Measurements from ENCODE around the gene PMPCA.

Gene PMPCA

DNA sequence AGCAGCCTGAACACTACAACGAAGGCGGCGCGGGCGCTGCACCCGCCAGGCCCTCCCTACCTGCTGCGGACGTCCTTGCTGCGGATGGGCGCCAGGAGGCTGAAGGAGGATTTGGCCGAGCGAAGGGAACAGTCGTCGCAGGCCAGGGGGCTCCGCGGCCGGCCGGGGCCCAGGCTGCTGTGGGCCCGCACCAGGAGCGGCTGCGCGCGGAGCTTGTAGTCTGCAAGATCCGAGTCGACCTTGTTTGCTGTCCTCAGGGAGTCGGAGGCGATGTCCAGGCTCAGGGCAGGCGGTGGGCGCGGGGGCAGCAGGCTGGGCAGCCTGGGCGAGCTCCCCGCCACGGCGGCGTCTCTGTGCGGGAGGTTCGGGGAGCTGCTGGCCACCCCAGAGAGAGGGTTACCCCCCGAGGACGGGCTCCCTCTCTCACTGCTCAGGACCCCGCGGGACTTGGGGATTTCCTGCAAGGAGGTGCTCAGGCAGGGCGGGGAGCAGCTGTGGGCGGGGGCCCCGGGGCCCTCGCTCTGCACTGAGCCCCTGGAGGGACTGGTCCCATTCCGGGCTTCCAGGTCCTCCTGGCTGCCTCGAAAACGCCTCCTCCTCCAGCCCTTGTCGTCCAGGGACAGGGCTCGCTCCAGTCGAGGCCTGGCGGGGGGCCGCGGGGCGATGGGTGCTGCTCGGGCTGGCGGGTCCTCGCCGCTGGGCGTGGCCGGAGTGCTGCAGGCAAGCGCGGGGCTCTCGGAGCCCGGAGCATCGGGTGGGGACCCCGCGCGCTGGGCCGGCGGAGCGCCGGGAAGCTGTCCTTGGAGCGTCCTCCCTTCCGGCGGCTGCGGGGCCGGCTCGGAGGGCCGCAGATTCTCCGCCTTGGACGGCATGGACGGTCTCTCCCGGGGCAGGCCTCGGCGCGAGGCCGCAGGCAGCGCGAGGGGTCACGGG lies 28.4 kb downstream of the PMPCA start:
- no peak for FAIRE-seq

DNA sequence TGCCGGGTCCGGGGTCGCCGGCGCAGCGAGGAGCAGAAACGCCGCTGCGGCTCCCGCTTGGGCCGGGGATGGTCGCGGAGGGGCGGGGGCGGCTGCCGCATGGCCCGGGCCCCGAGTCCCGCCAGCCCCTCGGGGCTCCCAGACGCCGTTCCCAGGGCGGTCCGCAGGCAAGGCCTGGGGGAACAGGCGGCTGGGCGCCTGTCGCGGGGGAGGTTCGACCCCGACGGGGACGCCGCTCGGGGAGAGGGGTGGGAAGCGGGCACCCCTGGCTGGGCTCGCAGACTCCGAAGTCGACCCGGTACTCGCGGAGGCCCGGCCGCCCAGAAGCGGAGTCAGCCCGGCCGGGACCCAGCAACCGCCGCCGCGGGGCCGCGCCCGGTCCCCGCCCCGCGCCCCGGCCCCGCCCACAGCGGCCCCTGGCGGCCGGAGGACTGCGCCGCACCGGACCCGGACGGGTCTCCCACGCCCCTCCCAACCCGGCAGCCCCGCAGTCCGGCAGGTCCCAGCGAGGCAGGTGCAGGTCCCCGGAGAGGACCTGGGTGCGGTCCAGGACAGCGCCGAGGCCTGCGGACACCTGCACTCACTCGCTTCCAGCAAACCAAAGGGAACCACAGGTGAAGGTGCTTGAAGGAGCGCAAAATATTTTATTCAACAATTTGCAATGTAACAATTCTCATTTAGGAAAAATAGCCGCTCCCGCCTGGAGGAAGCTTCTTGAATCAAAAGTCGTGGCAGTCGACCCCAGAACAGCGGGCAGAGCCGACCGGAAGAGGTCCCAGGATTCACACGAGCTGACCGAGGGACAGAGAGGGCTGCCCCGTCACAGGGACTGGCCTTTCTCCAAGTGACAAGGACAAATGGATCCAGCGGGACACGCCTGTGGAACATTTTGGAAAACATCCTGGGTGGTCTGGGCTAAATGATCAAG lies 29.3 kb downstream of the PMPCA start, which contains the start of gene INPP5E:
INPP5E (minus strand) TSS at position 365 of the 928 bp plus-strand sequence. CDS start 426 bp downstream, outside the sequence.
- no peak for FAIRE-seq

DNA sequence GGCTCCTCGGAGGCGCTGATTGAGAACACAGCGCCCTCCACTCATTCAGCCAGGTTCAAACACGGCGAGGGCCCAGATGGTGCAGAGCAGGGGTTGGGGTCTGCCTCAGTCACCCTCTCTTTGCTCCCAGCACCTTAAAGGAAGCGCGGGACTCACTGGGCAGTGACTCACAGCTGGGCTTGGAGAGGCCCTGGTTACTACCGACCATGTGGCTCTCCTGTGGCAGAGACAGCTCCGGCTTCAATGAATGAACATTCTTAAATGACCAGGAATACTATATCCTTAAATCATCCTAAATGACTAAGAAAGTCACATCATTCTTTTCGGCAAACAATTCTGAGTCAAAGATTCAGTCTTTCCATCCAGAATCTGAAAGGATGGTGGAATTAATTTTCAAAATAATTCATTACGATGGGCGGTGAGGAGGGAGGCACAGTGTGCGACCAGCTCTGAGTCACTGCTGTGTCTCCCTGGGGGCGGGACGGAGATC lies 30.8 kb downstream of the PMPCA start:
- no peak for FAIRE-seq

DNA sequence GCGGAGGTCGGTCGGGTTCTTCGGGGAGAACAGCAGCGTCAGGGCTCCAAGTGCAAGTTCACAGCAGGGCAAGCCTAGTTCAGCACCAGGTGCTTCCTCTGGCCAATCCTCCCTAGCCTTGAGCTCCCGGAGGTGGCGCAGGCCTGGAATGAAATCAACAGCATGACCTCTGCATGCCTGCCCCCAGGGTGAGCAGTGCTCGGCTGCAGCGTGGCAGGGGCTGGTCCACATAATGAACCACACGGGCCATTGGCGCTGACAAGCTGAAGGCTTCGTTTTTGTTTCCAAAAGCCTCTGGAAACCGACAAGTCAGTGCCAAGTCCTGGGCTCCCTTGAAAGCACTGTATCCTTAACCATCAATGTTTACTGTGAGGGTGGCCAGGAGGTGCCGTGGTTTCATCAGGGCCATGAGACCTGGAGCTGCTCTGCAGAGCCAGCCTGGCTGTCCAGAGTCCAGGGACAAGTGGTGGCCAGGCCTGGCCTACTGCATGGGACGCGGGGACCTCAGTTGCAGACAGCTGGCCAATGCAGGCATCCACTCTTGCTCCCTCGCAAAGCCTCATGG lies 31.3 kb downstream of the PMPCA start:
- FAIRE-seq = no peak

DNA sequence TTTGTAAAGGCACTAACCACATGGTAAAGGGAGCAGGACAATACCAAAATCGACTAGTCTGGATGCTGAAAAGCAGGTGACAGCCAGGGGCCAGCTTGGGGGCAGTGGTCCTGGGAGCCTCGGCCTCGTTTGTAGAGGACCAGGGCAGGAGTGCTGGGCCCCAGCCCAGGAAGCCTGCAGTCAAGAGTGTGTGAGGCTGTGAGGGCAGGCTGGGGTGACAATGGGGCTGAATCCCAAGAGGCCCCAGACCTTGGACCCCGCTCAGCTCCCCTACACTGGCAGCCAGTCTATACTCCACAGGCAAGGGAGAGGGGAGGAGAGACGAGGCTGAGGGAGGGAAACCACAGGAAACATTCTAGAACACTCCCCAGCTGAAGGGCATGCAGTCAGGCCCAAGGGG lies 31.8 kb downstream of the PMPCA start:
- FAIRE-seq = no peak

DNA sequence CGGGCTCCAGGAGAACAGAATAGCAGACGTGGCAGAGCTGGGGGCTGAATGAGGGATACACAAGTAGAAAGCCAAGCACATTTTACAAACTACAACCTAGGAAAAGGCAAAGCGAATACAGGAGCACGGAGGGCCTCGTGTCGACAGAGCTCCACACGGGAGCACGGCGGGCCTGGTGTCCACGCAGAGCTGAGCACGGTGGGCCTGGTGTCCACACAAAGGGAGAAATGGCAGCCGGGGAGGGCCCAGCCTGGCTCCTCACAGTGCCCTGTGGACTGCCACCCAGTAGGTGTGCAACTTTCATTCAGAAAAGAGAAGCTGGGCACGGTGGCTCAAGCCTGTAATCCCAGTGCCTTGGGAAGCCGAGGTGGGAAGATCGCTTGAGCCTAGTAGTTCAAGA lies 32.6 kb downstream of the PMPCA start:
- FAIRE-seq = no peak

DNA sequence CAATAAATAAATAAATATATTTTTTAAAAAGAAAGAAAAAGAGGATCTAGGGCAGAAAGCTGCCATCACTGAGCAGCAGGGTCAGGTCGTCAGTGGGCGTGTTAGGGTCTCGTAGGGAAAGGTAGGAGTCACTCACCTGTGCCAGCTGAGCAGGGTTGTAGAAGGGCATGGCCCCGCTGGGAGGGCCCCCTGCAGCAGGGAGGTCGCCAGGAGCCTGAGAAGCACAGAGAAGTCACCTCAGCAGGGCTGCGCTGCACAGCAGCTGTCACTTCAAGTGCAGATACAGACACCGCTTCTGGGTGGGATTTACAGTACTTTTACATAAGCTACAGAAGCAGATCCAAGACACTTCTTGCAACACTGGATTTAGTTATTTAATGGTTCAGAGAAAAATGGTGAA lies 33.2 kb downstream of the PMPCA start:
- FAIRE-seq = no peak

DNA sequence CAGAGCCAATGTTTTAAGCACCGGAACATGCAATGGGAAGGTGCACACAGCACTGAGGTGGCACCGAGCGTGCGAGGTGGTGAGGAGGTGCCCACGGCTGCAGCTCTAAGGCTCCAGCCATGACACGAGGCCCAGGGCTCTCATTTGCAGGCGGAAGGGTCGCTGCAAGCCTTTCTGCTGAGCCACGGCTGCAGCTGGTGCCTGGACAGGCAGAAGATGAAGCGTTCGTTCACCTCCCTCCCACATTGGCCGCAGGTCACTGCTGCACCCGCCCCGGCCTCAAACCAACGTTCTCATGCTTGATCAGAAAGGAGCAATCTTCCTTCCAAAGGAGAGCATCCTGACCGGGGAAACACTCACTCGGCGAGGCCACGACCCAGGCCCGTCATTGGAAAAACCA lies 33.6 kb downstream of the PMPCA start:
- no peak for FAIRE-seq

DNA sequence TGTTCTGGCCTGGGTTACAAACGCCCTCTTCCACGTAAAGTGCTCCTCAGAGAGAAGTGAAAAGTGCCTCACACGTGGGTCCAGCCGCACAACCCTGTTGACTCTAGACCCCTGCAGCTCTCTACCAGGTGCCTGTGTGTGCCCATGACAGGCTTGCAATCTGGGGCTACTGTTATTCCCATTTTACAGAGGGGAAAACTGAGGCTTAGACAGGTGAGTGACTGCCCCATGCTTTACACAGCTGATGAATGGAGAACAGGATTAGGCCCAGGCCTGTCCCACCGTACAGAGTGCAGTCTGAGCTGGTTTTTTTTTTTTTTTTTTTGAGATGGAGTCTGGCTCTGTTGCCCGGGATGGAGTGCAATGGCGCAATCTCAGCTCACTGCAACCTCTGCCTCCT lies 35.3 kb downstream of the PMPCA start:
- FAIRE-seq = no peak

DNA sequence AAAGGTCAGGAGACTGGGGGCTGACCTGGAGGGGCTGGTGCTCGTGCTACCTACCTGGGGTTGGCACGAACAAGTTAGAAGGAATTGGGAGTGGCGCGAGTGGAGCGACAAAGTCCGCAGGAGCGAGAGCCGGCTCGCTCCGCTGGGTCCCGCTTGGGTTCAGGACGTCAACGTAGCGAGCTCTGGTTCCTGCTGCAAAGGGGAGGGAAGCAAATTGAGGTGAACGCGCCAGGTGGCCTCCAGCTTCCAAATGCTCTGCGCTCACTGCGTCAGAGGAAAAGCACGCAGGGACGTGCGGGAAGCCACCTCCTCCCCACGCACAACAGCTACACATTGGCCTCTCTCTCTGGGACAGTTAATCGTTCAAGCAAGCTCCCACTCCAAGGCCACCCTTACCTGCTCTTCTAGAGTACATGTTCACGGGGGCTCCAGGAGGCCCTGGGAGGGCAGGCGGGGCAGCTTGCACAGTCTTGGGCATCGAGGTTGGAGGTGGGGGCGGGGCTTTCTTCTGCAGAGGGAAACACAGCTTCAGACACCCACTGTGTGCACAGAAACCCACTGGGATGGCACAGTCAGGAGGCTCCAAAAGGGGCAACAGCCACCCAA lies 36.8 kb downstream of the PMPCA start:
- FAIRE-seq = no peak

DNA sequence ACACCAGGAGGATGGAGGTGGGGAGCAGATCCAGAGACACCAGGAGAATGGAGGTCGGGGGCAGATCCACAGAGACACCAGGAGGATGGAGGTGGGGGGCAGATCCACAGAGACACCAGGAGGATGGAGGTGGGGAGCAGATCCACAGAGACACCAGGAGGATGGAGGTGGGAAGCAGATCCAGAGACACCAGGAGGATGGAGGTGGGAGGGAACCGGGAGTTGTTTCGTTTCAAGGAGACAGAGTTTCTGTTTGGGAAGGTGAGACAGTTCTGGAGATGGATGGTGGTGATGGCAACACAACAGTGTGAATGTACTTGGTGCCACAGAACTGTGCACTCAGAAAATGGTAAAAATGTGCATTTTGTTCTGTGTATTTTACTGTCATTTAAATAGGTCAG lies 38.2 kb downstream of the PMPCA start:
- no peak for FAIRE-seq

DNA sequence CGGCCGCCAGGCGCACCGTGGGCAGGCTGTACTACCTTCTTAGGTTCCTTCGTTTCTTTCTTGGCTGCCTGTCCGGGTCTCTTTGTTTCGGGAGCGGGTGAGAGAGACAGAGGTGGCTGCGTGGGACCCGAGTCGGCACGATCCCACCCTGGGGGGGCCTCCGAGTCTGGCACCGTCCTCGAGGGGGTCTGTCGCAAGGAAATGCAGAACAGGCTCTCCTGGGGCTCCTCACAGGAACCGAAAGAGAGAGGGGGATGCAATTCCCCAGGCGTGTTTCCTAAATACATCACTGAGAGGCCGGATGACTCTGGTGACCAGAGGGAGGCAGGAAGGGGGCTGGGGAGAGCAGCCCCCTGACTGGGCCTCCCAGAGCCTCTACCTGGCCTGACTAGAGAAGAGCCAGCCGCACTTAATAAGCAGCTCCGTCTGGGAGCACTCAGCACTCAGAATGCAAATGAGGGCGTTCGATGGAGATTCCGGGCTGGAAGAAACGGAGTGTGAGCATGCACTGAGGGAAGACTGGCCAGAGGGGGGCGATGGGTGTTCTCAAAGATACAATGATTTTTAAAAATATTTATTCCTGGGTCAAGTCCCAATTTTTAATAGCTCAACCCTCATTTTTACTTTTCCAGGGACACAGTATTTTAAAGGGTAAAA lies 40.9 kb downstream of the PMPCA start:
- FAIRE-seq = no peak

DNA sequence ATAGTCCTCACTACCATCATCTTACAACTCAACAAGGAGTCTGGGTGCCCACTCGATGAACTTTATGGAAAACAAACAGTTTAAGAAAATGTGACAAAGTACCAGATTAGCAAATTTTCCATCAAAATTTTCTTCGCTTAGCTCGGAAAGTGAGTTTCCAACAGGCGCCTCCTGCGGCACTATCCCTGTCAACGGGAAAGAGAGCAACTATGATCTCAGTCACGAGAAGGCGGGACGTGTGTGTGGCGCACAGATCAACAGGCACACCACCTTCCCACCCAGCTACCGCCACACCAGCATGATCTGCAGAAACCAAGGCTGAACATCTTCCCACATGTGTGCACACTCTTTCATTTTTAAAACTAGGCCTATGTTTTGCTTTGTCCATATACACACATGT lies 42.9 kb downstream of the PMPCA start:
- no peak for FAIRE-seq

DNA sequence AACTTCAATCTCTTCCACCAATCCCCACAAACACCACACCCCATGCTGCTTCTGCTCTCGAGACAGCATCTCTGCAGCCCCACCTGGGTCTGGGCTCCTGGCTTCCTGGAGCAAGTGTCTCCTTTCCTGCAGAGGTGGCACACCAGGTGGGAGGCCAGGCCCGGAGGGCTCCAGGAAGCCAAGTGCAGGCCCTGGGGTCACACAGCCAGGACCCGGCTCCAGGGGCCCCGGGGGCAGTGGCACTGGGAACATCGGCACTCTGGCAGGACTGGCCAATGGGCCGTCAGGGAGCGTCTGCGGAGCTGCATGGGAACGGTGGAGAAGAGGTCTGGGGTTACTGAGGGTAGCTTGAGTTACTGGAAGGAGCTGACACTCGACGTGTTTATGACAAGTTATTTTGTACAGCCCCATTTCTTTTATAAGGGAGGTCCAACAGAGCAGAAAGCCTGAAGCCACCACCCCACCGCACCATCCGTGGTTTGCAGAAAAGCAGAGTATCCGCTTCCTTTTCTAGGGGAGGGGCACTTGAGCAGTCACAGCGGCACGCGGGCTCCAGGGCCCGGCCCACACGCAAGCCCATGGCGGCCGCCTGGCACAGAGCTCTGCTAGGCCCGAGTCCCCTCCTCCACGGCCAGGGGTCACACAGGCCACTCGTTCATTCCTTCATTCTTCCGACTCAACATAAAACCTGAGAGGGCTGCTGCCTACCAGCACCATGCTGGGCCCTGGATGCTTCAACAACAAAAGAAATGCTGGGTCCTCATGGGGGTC lies 43.8 kb downstream of the PMPCA start:
- FAIRE-seq = no peak

DNA sequence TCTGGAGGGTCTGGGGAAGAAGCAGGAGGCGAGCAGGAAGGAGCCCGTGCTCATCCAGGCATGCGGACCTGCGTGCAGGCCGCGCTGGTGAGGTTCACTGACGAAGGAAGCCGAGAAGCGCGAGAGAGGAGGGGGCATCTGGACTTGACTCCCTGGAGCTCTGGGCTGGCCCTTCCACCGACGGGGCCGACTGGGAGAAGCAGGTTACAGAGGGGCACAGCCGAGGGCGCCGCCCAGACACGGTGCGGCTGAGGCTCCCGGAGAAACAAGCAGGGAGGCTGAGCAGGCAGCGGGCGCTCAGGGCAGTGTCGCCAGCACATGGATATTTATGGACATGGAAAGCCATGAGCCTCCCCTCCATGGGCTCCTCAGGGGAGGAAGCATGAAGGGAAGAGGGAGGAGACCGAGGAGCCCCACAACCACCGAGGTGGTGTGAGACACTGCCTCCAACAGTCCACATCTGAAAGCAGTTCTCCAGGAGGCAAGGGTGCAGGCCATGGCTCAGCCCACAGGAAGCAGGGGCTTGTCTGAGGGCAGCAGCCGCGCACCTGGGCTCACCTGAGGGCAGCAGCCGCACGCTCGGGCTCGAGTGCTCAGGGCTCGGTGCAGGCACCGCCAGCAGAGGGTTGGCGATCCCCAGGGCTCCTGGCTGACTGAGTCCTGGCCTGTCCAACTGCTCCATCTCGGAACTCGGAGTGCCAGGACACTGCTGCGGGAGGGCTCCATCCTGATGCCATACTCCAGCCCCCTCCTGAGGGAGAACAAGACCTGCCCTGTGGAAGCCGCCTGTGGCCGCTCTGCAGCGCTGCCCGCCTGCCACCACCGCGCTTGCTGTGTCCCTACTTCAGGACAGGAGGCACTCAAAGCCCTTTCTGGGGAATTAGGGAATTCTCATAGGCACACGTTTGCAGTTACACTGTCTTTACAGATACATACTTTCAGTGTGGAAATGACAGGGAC lies 44.9 kb downstream of the PMPCA start:
- no peak for FAIRE-seq

DNA sequence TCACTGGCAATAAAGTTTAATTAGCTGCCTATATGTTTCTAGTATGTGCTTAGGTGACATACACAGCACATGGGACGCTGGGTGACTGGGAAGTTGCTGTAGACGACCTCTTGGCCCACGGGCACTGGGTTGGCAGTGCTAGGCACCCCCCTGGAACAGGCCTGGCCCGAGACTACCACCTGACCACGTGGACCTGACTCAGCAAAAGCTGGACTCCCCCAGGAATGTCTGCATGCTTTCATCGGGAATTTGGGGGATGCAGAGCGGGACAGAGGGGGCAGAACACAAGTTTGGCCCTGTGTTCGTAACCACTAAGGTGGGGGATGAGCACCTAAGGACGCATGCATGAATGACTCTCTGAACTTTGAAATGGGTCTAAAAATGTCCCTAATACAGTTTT lies 45.8 kb downstream of the PMPCA start:
- no peak for FAIRE-seq

DNA sequence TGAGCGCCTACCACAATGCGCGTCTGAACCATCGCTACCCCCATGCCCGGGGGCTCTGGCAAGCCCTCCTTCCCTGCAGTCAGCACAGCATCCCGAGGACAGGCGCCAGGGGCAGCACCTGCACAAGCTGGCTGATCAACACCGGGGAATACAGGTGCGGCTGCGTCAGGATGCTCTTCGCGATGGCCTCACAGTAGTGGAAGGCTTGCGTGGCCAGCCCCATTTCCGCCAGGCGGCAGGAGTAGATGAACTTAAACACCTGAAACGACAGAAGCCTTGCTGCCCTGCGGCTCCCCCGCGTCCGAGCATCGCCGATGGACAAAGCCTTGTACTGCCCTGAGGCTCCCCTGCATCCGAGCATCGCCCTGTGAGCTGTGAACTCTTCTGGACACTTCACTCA lies 46.9 kb downstream of the PMPCA start:
- FAIRE-seq = no peak

DNA sequence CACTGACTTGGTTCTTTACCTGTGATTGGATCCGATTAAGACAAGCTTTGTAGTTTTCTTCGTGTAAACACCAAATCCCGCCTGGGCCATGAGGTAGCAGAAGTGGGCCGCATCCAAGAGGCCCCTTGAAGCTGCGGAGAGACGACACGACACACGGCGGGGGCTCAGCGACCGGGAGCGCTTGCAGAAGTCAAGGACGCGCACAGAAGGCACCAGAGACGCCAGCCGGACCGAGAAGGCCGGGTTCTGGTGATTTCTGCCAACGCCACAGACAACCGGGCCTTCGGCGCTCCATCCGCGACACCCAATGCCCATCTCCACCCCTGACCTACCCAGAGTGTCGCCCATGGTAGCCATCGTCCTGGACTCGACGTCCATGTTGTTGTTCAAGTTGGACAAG lies 49.0 kb downstream of the PMPCA start:
- FAIRE-seq = no peak

DNA sequence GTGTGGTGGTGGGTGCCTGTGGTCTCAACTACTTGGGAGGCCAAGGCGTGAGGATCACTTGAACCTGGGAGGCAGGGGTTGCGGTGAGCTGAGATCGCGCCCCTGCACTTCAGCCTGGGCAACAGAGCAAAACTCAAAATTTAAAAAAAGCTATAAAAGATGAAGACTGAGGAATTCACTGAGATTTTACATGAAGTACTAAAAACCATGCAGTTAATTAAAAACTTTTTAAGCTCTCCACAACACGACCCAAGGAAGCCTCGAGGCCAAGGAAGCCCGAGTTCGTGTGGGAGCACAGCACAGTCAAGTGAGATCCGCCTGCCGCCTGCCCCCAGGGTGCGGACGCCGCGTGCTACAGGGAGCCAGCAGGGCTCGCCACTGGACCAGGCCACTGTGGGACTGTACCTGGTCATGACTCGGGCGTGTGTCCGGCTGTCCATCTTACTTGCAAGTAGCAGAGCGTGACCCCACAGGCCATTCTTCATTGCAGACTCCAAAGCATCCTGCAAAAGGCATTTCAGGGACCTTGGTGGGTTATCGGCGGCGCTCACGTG lies 50.4 kb downstream of the PMPCA start:
- no peak for FAIRE-seq

DNA sequence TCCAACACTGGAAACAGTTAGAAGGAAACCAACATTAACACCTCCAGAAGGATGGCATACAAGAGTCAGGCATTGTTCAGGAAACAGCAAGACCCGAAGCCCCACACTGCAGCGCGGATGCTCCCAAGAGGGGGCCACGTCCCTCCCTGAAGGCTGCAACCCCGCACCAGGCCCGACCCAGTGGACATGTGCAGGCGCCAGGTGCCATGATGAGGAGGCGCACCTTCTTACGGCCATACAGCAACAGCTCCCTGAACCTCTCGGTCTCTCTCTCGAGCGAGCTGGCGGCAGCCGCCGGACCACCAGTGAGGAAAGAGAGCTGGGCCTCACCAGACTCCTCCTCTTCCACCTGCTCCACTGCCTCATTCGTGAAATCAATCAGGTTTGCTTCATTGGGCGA lies 52.2 kb downstream of the PMPCA start:
- FAIRE-seq = no peak
